DMS 273 treated with DMSO at 0.1 percent for 48 hours (cell line): ENCODE measurements around the gene GTF3C2.
"Not testable (repeated sequence)": the region's sequence is repeated elsewhere in the genome, so short reads cannot be mapped to it uniquely, and the experiment has no call there.

Experiments used
- DNase-seq: peaks from one replicate; lab custom pipeline; 2025; lab: John Stamatoyannopoulos, UW

Gene GTF3C2

GRCh38 chr2:27322301-27322765, 34.2 kb downstream of the GTF3C2 start:
- no peak for DNase-seq

DNA sequence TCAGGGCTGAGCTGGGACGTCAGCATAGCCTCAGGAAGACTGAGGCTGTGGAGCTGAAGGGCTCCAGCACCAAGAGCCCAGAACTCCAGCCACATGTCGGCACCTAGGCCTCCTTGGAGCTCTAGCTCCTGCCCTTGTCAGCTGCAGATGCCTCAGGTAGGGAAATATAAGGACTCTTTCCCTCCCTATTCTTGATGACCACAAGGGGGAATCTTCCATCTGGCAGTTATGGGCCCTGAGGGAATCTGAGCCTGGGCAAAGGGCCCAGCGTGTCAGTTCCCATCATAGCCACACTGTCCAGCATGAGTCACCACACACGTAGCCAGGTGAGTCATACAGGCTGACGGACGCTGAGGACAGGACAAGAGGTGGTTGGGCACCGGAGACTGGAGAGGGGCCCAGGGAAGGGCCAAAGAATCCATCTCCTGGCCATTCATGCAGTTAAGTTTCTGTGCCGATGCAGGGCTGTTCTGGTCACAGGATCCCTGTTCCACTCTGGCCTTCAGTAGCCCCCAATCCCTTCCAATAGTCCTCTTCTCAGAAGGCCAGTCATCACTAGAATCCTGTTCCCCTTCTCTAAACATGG, 35.5 kb downstream of the GTF3C2 start:
- peak; percentile 85 for DNase-seq

DNA sequence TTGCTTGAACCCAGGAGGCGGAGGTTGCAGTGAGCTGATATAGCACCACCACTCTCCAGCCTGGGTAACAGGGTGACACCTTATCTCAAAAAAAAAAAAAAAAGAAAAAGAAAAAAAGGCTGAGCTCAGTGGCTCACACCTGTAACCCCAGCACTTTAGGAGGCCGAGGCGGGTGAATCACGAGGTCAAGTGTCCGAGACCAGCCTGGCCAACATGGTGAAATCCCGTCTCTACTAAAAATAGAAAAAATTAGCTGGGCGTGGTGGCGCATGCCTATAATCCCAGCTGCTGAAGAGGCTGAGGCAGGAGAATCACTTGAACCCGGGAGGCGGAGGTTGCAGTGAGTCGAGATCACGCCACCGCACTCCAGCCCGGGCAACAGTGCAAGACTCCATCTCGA, 36.7 kb downstream of the GTF3C2 start:
- DNase-seq, result not testable (repeated sequence)

DNA sequence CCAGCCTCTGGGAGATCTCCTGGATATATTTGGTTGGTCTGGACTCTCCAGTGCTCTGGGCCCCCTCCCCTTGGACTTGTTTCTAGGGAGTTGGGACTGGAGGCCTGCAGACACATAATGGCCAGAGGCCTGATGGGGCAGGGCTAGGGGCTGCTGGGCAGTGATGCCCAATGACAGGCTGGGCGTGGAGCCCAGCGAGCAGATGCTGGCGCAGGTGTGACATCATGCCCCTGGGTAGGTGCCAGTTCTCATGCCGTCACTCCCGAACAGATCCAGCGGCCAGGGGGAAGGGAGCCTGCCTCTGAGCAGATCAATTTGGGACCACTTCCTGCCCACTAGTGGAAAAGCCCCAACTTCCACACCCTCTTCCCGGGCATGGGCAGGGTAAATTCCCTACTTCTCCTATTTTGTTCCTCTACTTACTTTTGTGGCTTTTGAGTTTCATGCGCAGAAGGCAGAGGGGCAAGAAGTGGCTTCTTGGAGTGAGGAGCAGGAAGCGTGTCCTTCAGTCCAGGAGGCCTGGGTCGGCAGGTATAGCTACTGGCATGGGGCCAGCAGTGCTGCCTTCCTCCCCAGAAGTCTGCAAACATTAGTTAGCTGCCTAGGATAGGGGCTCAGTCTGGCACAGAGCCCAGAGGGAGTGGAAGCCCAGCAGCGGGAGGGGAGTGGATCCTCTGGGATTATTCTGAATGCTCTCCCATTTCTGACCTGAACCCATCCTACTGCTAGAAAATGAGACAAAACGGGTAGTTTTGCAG, 39.7 kb downstream of the GTF3C2 start:
- no peak for DNase-seq

- no peak for DNase-seq
These were observed 41.4 kb downstream of the GTF3C2 start for GRCh38 chr2:27315122-27315521.

DNA sequence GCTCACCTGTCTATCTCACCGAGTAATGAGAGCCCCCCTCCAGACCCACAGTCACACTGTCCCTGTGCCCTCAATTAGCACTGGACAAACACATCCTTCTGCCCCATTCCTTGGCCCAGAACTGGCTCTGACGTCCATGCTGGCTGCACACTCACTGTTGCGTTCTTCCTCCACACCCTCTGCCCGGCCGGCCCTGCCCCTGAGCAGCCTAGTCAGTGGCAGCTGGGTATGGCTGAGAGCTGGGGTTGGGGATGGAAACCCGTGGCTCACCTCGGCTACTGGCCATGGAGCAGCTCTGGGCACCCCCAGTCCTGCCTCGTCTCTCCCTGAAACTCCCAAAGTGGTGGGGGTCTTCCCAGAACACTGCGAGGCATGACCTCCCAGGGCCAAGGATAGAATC, 41.9 kb downstream of the GTF3C2 start:
- DNase-seq, result no peak

DNA sequence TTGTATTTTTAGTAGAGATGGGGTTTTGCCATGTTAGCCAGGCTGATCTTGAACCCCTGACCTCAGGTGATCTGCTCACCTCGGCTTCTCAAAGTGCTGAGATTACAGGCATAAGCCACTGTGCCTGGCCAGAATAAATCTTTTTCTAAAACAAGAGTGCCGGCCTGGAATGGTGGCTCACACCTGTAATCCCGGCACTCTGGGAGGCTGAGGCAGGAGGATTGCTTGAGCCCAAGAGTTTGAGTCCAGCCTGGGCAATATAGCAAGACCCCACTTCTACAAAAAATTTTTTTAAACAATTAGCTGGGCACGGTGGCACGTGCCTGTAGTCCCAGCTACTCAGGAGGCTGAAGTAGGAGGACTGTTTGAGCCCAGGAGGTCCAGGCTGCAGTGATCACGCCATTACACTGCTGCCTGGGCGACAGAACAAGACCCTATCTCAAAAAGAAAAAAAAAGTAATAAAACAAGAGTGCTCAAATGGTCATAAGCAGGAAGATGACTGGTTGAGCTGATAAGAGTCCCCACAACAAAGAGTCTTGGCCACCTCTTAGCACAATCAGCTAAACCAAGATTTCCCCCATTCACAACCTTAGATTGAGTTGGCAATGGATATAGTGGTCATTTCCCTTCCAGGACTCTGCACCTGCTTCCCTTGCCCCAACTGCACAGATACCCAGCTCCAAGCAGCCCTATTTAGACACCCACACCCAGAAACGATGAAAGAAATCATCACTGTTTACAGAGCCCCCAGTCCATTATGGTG, 42.5 kb downstream of the GTF3C2 start:
- DNase-seq, result no peak

DNA sequence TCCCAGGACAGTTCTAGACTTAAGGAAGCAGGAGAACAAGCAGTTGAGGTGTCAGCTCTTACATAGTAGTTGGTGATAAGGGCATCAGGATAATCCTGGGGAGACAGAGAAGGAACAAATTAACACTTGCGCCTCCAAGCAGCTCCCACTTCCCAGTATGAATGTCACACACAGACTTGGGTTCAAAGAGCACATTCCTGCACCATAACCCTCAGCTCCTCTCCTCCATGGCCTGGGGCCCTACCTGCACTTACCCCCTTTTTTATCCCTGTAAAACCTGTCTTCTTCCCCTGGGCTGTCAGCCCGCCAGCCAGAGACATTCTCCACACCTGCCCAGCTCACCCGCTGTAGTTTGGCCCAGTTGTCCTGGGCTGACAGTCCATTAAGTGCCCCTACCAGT, 44.4 kb downstream of the GTF3C2 start:
- no peak for DNase-seq

DNA sequence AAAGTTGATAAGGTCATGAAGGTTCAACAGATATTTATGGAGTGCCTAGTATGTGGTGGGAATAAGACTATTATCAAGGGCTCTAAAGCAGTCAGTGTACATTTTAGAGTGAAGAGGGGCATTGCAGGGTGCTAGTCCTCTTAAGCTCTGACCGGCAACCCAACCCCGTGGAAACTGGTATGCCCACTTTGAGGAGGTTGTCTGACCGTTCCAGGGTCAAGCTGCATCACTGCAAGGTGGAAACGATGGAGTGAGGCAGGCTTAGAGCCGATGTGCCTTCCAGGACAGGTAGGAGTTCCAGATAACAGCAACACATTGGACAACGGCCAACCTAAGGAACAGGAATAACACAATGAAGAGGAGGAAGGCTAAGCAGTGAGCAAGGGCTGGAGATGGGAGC, 46.9 kb downstream of the GTF3C2 start:
- no peak for DNase-seq

DNA sequence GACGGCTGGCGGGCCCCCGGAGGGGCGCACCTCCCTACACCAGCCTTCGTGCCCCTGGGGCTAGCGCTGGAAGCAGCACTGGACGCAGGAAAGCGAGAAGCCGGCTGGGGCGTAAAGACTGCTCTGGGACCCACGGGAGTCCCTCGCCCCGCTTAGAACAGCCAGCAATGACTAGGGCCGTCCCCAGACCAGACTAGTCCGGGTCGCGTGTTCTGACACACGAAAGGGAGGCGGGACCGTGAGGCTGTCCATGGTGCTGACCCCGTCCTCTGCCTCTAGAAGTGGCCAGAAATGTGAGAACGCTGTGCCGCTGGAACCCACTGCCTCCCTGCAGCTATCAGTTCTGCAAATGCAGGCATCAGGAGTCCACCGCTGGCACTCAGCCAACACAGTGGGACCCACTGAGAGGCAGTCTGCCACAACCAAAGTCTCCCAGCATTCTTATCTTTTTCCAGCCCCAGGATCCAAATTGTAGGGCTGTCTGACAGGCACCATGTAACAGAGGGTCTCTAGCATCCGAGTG, 48.1 kb downstream of the GTF3C2 start, which contains the start of gene UCN:
Gene UCN, minus strand, starts transcription at position 87 of the 523 bp plus-strand sequence. CDS start 550 bp downstream, outside the sequence.
- peak; percentile 59 for DNase-seq

GRCh38 chr2:27307545-27308358, 48.8 kb downstream of the GTF3C2 start:
- no peak for DNase-seq

GRCh38 chr2:27307287-27307544, 49.3 kb downstream of the GTF3C2 start:
- no peak for DNase-seq

DNA sequence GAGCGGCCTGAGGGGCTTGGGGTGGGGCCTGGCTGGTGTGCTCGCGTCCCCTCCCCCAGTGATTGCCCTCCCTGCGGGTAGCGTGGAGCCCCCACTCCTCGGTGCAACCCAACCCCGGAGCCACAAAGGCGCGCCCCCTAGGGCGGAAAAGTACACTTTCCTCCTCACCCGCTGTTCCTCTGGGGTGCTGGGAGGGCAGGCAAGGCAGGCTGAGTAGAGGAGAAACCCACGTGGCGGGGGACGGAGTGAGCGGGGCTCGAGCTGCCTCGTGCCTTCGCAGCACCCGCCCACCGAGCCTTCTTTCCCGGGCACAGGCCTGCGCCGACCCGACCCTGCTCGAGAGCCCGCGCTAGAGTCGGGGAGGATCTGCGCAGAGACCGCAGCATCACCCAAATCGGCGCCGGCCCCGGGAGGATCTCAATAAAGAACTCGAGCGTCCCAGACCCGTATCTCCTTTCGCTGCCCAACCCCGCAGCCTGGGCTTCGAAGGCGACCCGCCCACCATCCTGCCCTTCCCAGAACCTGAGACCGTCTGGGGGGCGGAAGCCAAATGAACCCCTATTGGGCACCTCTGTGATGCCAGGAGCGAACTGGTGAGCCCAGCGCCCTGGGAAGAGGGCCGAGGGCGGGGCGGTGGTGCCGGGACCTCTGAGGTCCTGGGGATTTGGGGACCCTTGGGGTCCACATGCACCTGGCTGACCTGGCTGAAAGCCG, 49.8 kb downstream of the GTF3C2 start:
- DNase-seq, result no peak

DNA sequence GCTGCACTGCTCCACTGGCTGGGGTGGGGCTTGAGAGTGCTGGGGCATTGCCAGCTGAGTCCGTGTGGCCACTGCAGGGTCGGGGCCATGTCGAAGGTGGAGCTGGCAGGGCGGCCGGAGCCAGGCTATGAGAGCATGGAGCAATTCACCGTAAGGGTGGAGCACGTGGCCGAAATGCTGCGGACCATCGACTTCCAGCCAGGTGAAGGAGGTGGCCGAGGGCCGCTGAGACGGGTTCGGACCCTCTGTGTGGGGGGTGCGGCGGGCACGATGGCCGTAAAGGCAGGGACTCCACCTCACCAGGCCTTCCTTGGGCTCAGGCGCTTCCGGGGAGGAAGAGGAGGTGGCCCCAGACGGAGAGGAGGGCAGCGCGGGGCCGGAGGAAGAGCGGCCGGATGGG, 50.4 kb downstream of the GTF3C2 start:
- no peak for DNase-seq

DNA sequence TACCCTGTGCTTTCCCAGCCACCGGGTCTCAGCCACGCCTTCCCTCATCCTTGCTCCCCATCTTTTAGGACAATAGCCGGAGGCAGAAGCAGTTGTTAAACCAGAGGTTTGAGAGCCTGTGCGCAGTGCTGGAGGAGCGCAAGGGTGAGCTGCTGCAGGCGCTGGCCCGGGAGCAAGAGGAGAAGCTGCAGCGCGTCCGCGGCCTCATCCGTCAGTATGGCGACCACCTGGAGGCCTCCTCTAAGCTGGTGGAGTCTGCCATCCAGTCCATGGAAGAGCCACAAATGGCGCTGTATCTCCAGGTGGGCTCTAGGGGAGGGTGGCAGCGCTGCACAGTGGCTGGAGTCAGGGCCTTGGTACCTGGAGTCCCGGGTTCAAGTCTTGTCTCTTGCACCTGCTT, 51.0 kb downstream of the GTF3C2 start:
- no peak for DNase-seq

GRCh38 chr2:27304488-27305240, 51.9 kb downstream of the GTF3C2 start:
- no peak for DNase-seq

- peak; percentile 57 for DNase-seq
These were observed 53.2 kb downstream of the GTF3C2 start for GRCh38 chr2:27303093-27304025.

DNA sequence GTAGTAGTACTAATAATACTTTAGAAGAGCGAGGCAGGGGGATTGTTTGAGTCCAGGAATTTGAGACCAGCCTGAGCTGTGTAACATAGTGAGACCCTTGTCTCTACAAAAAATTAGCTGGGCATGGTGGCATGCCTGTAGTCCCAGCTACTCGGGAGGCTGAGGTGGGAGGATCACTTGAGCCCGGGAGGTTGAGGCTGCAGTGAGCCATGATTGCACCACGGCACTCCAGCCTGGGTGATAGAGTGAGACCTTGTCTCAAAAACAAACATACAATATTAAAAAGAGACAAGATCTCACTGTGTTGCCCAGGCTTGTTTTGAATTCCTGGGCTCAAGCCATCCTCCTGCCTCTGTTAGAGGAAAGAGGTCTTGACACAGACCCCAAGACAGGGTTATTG, 56.0 kb downstream of the GTF3C2 start:
- DNase-seq, result not testable (repeated sequence)

- DNase-seq, result no peak
These were observed 58.0 kb downstream of the GTF3C2 start for GRCh38 chr2:27298391-27299080.
